NCI-H2196 treated with DMSO at 0.1 percent for 48 hours (cell line): ENCODE results near the gene GRB2.
A peak's percentile ranks its signal among the peaks of the same experiment; 100 is the strongest.

ENCODE experiments used
- DNase-seq: peaks from one replicate; lab custom pipeline; 2025; ENCODE audit not compliant: unreplicated experiment; lab: John Stamatoyannopoulos, UW

The GRB2 gene

GRCh38 chr17:75414488-75414887 is 9.0 kb upstream of the GRB2 start:
- no peak for DNase-seq

GRCh38 chr17:75412455-75413317 is 7.2 kb upstream of the GRB2 start:
- peak; percentile 20 for DNase-seq

GRCh38 chr17:75411328-75412067 is 6.0 kb upstream of the GRB2 start:
- DNase-seq: no peak

- DNase-seq: no peak
Observed at GRCh38 chr17:75410141-75410540, 4.7 kb upstream of the GRB2 start.

- no peak for DNase-seq
Observed at GRCh38 chr17:75407655-75408352, 2.3 kb upstream of the GRB2 start.

GRCh38 chr17:75406222-75406615 is 741 bp upstream of the GRB2 start:
- no peak for DNase-seq

- no peak for DNase-seq
Observed at GRCh38 chr17:75404731-75405364, 630 bp downstream of the GRB2 start.

- DNase-seq: peak; percentile 54
Observed at GRCh38 chr17:75404223-75404730, 1.2 kb downstream of the GRB2 start.

- DNase-seq: no peak
Observed at GRCh38 chr17:75403131-75403530, 2.3 kb downstream of the GRB2 start.

- DNase-seq: no peak
Observed at GRCh38 chr17:75402026-75402425, 3.5 kb downstream of the GRB2 start.

GRCh38 chr17:75400326-75400939 is 5.0 kb downstream of the GRB2 start:
- DNase-seq: no peak

- no peak for DNase-seq
Observed at GRCh38 chr17:75398279-75398678, 7.2 kb downstream of the GRB2 start.

GRCh38 chr17:75397217-75397616 is 8.3 kb downstream of the GRB2 start:
- DNase-seq: no peak

GRCh38 chr17:75396796-75397195 is 8.7 kb downstream of the GRB2 start:
- no peak for DNase-seq

- no peak for DNase-seq
Observed at GRCh38 chr17:75396025-75396424, 9.5 kb downstream of the GRB2 start.

- DNase-seq: peak; percentile 14
Observed at GRCh38 chr17:75394332-75394918, 11.1 kb downstream of the GRB2 start.

- peak; percentile 94 for DNase-seq
Observed at GRCh38 chr17:75393523-75394331, 11.8 kb downstream of the GRB2 start.

- DNase-seq: no peak
Observed at GRCh38 chr17:75392559-75392958, 12.9 kb downstream of the GRB2 start.

- DNase-seq: no peak
Observed at GRCh38 chr17:75390982-75391381, 14.5 kb downstream of the GRB2 start.
